ENCODE results near the gene PITPNB. TPM values are rescaled to one million over a fixed set of nuclear protein-coding genes. Genes with fewer than 3 reads are reported as not detected.

Gene PITPNB
- 10 to 100 TPM; 34.7 to 47.6 (median 40.4) TPM for total RNA-seq

DNA sequence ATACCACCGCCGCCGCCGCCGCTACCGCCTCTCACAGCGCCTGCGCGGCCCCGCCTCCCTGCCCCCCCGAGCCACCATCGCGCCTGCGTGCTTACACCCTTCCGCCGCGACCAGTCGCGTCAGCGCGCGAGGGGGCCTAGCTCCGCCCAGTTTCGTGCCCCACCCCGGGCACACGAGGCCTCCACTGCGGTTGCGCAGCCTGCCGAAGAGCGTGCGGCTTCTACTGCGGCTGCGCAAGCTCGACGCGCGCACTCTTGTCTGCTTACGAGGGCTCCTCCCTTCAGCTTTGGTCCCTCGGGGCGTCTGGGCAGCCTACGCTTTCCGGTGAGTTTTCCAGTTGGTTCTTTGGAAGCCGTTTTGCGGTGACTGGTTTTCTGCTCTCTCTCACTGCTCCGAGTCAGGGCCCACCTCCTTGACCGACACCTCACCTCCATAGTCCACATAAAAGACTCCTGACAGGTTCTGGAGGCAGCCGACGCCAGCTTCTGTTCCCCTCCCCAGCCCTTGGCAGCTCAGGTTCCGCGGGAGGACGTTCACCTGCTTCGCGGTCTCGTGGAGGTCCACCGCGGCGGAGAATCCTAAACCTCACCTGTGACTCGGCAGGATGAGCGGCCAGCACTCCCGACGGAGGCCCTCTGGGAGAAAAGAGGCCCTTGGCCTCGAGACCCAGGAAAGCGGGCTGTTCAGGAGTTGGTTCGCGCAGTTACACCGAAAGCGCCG lies at the start of gene PITPNB:
TSS of gene PITPNB (minus strand) at position 35 of the 720 bp plus-strand sequence. CDS start 65 bp downstream, outside the sequence.
- Histone ChIP-seq H3K9me3 (no peaks in the 10 kb centered on the region), H3K27ac (peak within 1 kb of the TSS; percentile 98), H3K36me3 (peaks cover 2% of the 10 kb centered on the region), H3K27me3 (no peaks in the 10 kb centered on the region), H3K4me3 (peak within 1 kb of the TSS; percentile 76), H3K4me1 (peaks cover 47% of the 10 kb centered on the region)
- under 1% methylated on average over 51 of the region's 68 CpGs for WGBS
- peak in 2 of 3 donors; percentile 61 to 63 for TF ChIP-seq POLR2AphosphoS5 (IDR thresholded peaks at IDR 0.05)
- TF ChIP-seq, protein P1, sequence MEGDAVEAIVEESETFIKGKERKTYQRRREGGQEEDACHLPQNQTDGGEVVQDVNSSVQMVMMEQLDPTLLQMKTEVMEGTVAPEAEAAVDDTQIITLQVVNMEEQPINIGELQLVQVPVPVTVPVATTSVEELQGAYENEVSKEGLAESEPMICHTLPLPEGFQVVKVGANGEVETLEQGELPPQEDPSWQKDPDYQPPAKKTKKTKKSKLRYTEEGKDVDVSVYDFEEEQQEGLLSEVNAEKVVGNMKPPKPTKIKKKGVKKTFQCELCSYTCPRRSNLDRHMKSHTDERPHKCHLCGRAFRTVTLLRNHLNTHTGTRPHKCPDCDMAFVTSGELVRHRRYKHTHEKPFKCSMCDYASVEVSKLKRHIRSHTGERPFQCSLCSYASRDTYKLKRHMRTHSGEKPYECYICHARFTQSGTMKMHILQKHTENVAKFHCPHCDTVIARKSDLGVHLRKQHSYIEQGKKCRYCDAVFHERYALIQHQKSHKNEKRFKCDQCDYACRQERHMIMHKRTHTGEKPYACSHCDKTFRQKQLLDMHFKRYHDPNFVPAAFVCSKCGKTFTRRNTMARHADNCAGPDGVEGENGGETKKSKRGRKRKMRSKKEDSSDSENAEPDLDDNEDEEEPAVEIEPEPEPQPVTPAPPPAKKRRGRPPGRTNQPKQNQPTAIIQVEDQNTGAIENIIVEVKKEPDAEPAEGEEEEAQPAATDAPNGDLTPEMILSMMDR (IDR thresholded peaks at IDR 0.05), result no peak
- TF ChIP-seq POLR2A (IDR thresholded peaks at IDR 0.05), result peak in 1 of 2 donors; percentile 62
- no peak for TF ChIP-seq EP300 (IDR thresholded peaks at IDR 0.05)
- DNase-seq (ENCODE audit: low spot score in 2 of 2), result peak; percentile 97 to 98

- Histone ChIP-seq H3K27ac (no peak overlapping the region), H3K36me3 (no peaks in the 10 kb centered on the region), H3K27me3 (no peaks in the 10 kb centered on the region), H3K4me1 (peaks cover 8% of the 10 kb centered on the region), H3K9me3 (no peaks in the 10 kb centered on the region), H3K4me3 (no peak overlapping the region)
- no peak for DNase-seq (ENCODE audit: low spot score in 2 of 2)
- 95% methylated on average over 15 of the region's 15 CpGs for WGBS
- TF ChIP-seq, protein P1 (IDR thresholded peaks at IDR 0.05), result no peak
- no peak for TF ChIP-seq EP300 (IDR thresholded peaks at IDR 0.05)
- TF ChIP-seq POLR2AphosphoS5 (IDR thresholded peaks at IDR 0.05), result no peak
- TF ChIP-seq POLR2A (IDR thresholded peaks at IDR 0.05), result no peak
These were observed 47.4 kb upstream of the PITPNB start for GRCh38 chr22:27966168-27967064.

GRCh38 chr22:27962268-27963044 lies 43.4 kb upstream of the PITPNB start:
- H3K4me1 ChIP-seq, result peaks cover 8% of the 10 kb centered on the region
- TF ChIP-seq POLR2AphosphoS5 (IDR thresholded peaks at IDR 0.05) (no peak), POLR2A (IDR thresholded peaks at IDR 0.05) (no peak), EP300 (IDR thresholded peaks at IDR 0.05) (no peak)
- TF ChIP-seq, protein P1 (IDR thresholded peaks at IDR 0.05), result no peak
- WGBS, result 61% methylated on average over 9 of the region's 9 CpGs
- H3K9me3 ChIP-seq, result no peaks in the 10 kb centered on the region
- H3K4me3 ChIP-seq, result no peak overlapping the region
- no peak for DNase-seq (ENCODE audit: low spot score in 2 of 2)
- H3K36me3 ChIP-seq, result no peaks in the 10 kb centered on the region
- no peak overlapping the region for H3K27ac ChIP-seq
- H3K27me3 ChIP-seq, result no peaks in the 10 kb centered on the region

GRCh38 chr22:27961680-27962079 lies 42.6 kb upstream of the PITPNB start:
- no peaks in the 10 kb centered on the region for H3K36me3 ChIP-seq
- no peak for TF ChIP-seq EP300 (IDR thresholded peaks at IDR 0.05)
- no peak for TF ChIP-seq POLR2AphosphoS5 (IDR thresholded peaks at IDR 0.05)
- TF ChIP-seq POLR2A (IDR thresholded peaks at IDR 0.05), result no peak
- TF ChIP-seq, protein P1 (IDR thresholded peaks at IDR 0.05), result no peak
- H3K27ac ChIP-seq, result no peak overlapping the region
- no peak overlapping the region for H3K4me3 ChIP-seq
- DNase-seq (ENCODE audit: low spot score in 2 of 2), result no peak
- H3K9me3 ChIP-seq, result no peaks in the 10 kb centered on the region
- H3K4me1 ChIP-seq, result peaks cover 8% of the 10 kb centered on the region
- 79% methylated on average over 1 of the region's 1 CpG for WGBS
- no peaks in the 10 kb centered on the region for H3K27me3 ChIP-seq

All from suprapubic skin (tissue), 4 donors.